ENCODE measurements around the gene ALX4. TPM values are rescaled to one million over a fixed set of nuclear protein-coding genes. Genes with fewer than 3 reads are reported as not detected.

Gene ALX4
- total RNA-seq, 1 experiment from 2014 or later = not detected

DNA sequence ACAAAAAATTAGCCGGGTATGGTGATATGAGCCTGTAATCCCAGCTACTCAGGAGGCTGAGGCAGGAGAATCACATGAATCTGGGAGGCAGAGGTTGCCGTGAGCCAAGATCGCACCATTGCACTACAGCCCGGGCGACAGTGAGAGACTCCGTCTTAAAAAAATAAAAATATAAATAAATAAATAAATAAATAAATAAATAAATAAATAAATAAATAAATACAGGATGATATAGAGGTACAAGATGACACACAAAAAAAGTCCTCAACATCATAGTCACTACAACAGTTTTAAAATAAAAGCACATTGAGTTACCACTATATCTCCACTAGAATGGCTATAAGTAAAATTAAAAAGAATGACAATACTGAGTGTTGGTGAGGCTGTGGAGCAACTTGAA, 97.8 kb downstream of the ALX4 start:
- Mint-ChIP-seq H3K4me3 (ENCODE audit: unreplicated experiment) (no peak overlapping the region), H3K9me3 (ENCODE audit: unreplicated experiment) (no peaks in the 10 kb centered on the region), H3K27ac (ENCODE audit: low read depth, unreplicated experiment) (no peak overlapping the region), H3K36me3 (ENCODE audit: insufficient read depth, unreplicated experiment) (peaks cover 12% of the 10 kb centered on the region), H3K4me1 (ENCODE audit: insufficient read depth, unreplicated experiment) (no peaks in the 10 kb centered on the region), H3K27me3 (ENCODE audit: insufficient read depth, unreplicated experiment) (no peaks in the 10 kb centered on the region)
- intact Hi-C loops (cut with micrococcal nuclease) = no loop called here
- TF ChIP-seq, protein P1, sequence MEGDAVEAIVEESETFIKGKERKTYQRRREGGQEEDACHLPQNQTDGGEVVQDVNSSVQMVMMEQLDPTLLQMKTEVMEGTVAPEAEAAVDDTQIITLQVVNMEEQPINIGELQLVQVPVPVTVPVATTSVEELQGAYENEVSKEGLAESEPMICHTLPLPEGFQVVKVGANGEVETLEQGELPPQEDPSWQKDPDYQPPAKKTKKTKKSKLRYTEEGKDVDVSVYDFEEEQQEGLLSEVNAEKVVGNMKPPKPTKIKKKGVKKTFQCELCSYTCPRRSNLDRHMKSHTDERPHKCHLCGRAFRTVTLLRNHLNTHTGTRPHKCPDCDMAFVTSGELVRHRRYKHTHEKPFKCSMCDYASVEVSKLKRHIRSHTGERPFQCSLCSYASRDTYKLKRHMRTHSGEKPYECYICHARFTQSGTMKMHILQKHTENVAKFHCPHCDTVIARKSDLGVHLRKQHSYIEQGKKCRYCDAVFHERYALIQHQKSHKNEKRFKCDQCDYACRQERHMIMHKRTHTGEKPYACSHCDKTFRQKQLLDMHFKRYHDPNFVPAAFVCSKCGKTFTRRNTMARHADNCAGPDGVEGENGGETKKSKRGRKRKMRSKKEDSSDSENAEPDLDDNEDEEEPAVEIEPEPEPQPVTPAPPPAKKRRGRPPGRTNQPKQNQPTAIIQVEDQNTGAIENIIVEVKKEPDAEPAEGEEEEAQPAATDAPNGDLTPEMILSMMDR (IDR thresholded peaks at IDR 0.05; ENCODE audit: unreplicated experiment) = no peak
- CTCF ChIA-PET = interaction anchor here (0.6 to 1.0 kb wide), 3 partner anchors 16 to 324 kb away, joined by 3 to 4 read pairs (median 3); no protein-coding TSS in a partner anchor
- POLR2A ChIA-PET = no interaction called here
- no TSS peak for BruUV-seq (replicated peaks)
- no peak for DNase-seq (ENCODE audit: unreplicated experiment)

Other genes starting within 250 kb of the ALX4 start
- gene ACCS, start 243.9 kb downstream of the ALX4 start, total RNA-seq (2022) = 7.9 and 12.0 TPM in 2 replicates
- 73.1 and 82.7 TPM in 2 replicates for gene EXT2, start 214.5 kb downstream of the ALX4 start, total RNA-seq (2022)

Data from MCF 10A (cell line).